ENCODE measurements around the gene PLA2G4E.

- TF ChIP-seq, protein P1, sequence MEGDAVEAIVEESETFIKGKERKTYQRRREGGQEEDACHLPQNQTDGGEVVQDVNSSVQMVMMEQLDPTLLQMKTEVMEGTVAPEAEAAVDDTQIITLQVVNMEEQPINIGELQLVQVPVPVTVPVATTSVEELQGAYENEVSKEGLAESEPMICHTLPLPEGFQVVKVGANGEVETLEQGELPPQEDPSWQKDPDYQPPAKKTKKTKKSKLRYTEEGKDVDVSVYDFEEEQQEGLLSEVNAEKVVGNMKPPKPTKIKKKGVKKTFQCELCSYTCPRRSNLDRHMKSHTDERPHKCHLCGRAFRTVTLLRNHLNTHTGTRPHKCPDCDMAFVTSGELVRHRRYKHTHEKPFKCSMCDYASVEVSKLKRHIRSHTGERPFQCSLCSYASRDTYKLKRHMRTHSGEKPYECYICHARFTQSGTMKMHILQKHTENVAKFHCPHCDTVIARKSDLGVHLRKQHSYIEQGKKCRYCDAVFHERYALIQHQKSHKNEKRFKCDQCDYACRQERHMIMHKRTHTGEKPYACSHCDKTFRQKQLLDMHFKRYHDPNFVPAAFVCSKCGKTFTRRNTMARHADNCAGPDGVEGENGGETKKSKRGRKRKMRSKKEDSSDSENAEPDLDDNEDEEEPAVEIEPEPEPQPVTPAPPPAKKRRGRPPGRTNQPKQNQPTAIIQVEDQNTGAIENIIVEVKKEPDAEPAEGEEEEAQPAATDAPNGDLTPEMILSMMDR (IDR thresholded peaks at IDR 0.05): no peak
- TF ChIP-seq POLR2A (IDR thresholded peaks at IDR 0.05): no peak
- no peak for TF ChIP-seq EP300 (IDR thresholded peaks at IDR 0.05)
- no peak for TF ChIP-seq POLR2AphosphoS5 (IDR thresholded peaks at IDR 0.05)
Observed at GRCh38 chr15:42060477-42060763, 39.6 kb upstream of the PLA2G4E start.
